Right forelimb (tissue), 1 donor: ENCODE results near the gene SPRING1.
"Not testable (repeated sequence)": the region's sequence is repeated elsewhere in the genome, so short reads cannot be mapped to it uniquely, and the experiment has no call there.

ENCODE experiments used
- DNase-seq: peaks from one replicate; pipeline ENCODE4 v3.0.0-alpha.2; 2018

SPRING1 gene

GRCh38 chr12:116737774-116738657 lies at the start of gene SPRING1, which contains the start of gene RNFT2:
SPRING1 (minus strand) TSS chr12:116738069; CDS start chr12:116737900, 169 bp downstream.
RNFT2 (plus strand) TSS chr12:116738315; CDS start chr12:116740498, 2,183 bp downstream.
- peak; percentile 98 for DNase-seq

- no peak for DNase-seq
Observed at GRCh38 chr12:116784238-116784612, 46.4 kb upstream of the SPRING1 start.

- no peak for DNase-seq
Observed at GRCh38 chr12:116783525-116784237, 45.8 kb upstream of the SPRING1 start.

- no peak for DNase-seq
Observed at GRCh38 chr12:116780942-116781341, 43.1 kb upstream of the SPRING1 start.

- no peak for DNase-seq
Observed at GRCh38 chr12:116779597-116779996, 41.7 kb upstream of the SPRING1 start.

GRCh38 chr12:116777245-116777644 lies 39.4 kb upstream of the SPRING1 start:
- DNase-seq = no peak

- no peak for DNase-seq
Observed at GRCh38 chr12:116774020-116774419, 36.2 kb upstream of the SPRING1 start.

GRCh38 chr12:116773276-116773731 lies 35.4 kb upstream of the SPRING1 start:
- DNase-seq = no peak

GRCh38 chr12:116771651-116772050 lies 33.8 kb upstream of the SPRING1 start:
- DNase-seq = no peak

- DNase-seq = no peak
Observed at GRCh38 chr12:116766746-116767145, 28.9 kb upstream of the SPRING1 start.

- DNase-seq = no peak
Observed at GRCh38 chr12:116766285-116766684, 28.4 kb upstream of the SPRING1 start.

GRCh38 chr12:116765271-116765670 lies 27.4 kb upstream of the SPRING1 start:
- DNase-seq = no peak

GRCh38 chr12:116761499-116761898 lies 23.6 kb upstream of the SPRING1 start:
- no peak for DNase-seq

GRCh38 chr12:116760622-116761020 lies 22.8 kb upstream of the SPRING1 start:
- DNase-seq = no peak

GRCh38 chr12:116759783-116760621 lies 22.1 kb upstream of the SPRING1 start:
- DNase-seq = peak; percentile 53

- DNase-seq = not testable (repeated sequence)
Observed at GRCh38 chr12:116754783-116755182, 16.9 kb upstream of the SPRING1 start.

GRCh38 chr12:116754097-116754496 lies 16.2 kb upstream of the SPRING1 start:
- not testable (repeated sequence) for DNase-seq

GRCh38 chr12:116750298-116750697 lies 12.4 kb upstream of the SPRING1 start:
- DNase-seq = no peak

GRCh38 chr12:116749884-116750283 lies 12.0 kb upstream of the SPRING1 start:
- no peak for DNase-seq

- no peak for DNase-seq
Observed at GRCh38 chr12:116745554-116745953, 7.7 kb upstream of the SPRING1 start.

- no peak for DNase-seq
Observed at GRCh38 chr12:116744766-116745165, 6.9 kb upstream of the SPRING1 start.

GRCh38 chr12:116742787-116743186 lies 4.9 kb upstream of the SPRING1 start:
- not testable (repeated sequence) for DNase-seq

GRCh38 chr12:116739381-116739887 lies 1.6 kb upstream of the SPRING1 start:
- DNase-seq = no peak
